Activated naive CD4-positive, alpha-beta T cell treated with Interleukin-2 at 50 U/mL for 16 hours (primary cell): Measurements from ENCODE around the gene GRM8.

Source experiments
- DNase-seq: peaks from one replicate; pipeline ENCODE4 v3.0.0-alpha.2; 2020

Gene GRM8

DNA sequence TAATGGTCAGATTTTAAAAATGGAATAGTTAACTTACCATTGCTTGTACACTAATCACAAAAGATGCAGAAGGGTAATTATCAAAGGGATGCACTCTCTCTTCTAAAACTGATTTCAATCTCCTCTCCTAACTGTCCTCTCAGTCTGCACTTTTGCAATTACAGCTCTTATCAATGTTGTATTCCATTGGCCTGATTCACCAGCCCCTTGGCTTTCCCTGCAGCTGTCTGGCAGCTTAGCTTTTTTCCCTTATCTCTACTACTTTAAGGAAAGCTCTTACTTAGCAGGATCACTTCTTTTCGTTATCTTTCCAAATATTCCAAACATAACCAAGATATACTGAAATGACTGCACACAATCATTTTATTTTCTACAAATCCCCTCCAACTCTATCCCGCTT lies 448.8 kb downstream of the GRM8 start:
- no peak for DNase-seq

- DNase-seq, result peak; percentile 5
Observed at GRCh38 chr7:126803060-126803665, 449.6 kb downstream of the GRM8 start.

DNA sequence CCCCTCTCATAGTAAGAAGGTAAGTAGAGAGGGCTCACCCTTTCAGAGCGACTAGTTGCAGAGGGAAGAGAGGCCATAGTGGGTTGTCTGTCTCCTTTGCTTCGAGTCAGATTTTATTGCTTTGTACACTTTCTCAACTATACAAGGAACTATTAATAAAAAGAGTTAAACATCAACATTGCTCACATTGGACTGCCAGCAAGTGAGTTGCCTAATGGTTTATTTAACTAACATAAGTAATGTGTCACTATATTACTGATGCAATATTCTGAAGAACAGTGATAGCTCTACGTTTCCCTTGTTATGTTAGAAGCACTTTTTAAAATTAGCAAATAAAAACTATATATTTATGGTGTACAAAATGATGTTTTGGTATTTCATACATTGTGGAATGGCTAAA lies 451.0 kb downstream of the GRM8 start:
- no peak for DNase-seq

DNA sequence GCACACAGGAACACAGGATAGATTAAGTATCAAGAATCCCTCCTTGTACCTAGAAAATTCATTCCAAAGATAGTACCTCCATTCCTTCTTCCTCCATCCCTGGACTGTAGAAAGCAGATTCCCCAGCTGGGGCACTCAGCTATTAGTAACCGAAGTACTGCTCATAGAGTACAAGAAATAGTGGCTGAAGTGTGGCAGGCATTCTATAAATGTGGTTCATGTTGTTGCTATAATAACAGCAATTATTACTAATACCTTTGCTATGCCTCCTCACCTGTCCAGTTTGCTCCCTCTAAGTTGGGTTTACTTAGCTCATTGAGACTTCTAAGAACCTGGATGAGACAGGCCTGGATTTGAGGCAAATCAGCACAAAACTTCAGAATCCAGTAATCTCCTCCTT lies 453.2 kb downstream of the GRM8 start:
- DNase-seq, result no peak

- DNase-seq, result no peak
Observed at GRCh38 chr7:126792521-126792920, 460.2 kb downstream of the GRM8 start.

DNA sequence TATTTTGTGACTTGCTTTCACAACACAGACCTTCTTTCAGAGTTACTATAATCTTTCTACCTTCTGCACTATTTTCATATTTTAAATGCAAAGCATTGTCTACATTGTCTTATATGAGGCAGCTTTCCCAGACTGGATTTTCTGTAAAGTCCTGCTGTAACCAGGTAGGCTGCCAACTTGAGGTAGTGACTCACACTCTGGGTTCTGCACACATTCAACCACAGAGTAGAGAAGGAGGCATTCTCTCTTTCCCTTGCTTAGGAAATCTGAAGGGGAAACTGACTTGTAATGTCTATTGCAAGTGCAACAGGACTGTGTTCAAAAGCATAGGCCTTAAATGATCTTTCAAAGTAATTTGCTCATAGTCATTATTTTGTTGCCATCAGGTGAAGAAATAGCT lies 461.4 kb downstream of the GRM8 start:
- no peak for DNase-seq

- DNase-seq, result no peak
Observed at GRCh38 chr7:126790763-126791162, 462.0 kb downstream of the GRM8 start.

DNA sequence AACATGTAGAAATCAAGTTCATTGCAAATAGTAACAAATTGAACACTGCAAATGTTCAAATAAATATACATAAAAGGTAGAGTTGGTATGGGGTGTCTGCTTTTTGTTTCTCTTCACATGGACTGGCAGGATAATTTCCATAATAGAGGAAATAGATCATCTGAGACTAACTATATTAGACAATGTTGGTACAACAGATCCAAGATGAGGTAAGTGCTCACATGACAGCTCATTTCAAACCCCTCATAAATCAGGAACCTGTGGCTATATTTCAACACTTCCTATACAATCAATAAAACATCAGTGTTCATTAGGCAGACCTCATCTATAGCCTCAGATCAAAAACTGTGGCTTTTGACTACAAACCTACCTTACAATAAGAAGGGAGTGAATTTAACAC lies 469.1 kb downstream of the GRM8 start:
- DNase-seq, result no peak

- DNase-seq, result no peak
Observed at GRCh38 chr7:126780993-126781392, 471.7 kb downstream of the GRM8 start.

DNA sequence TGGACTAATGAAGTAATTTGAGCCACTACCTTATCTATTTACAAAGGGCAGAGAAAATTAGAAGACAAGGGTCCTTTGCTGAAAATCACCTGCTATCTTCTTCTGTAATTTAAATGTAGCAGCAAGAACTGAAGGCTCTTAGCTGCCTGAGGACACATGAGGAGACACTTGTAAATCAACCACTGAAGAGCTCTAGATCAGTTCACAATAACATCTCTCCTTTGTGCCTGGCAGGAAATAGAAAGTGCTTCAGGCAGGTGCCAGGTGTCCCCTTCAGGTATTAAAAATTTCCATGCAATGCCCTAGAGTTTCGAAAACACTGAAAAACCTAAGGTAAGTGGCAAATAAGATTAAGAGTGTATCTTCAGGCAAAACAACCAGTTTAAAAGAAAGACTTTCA lies 474.6 kb downstream of the GRM8 start:
- DNase-seq, result no peak

DNA sequence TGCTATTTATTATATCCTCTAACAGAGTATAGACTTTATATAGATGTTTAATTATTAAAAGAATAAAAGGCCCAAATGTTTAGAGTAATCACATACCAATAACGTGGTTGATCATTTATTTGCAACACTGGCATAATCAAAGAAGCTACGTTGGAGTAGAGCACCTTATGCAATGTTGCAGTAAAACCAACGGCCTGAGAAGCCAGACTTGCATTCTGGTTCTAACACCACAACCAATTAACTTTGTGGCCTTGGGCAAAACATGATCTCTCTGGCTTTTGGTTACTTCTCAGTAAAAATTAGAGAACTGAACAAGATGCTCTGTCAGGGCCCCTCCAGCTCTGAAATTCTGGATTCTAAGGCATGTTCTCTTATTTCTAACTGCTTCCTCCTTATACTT lies 476.2 kb downstream of the GRM8 start:
- no peak for DNase-seq

- no peak for DNase-seq
Observed at GRCh38 chr7:126774077-126774476, 478.7 kb downstream of the GRM8 start.

DNA sequence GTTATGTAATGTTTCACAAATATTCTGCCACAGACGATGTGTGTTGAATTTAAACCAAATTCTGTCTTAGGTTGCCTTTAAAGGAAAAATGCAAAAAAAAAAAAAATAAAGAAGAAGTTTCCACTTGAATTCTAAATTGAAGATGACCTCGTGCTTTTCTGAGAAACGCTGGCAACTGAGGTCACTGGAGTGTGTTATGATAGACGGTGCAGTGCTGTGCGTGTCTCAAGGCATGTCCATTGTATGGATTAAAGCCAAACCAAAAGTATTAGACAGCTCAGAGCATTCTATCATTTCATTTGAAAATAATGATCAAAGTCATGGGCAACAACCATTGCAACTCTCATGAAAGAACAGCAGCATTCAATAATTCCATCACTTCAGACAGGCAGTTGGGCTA lies 483.9 kb downstream of the GRM8 start:
- no peak for DNase-seq

DNA sequence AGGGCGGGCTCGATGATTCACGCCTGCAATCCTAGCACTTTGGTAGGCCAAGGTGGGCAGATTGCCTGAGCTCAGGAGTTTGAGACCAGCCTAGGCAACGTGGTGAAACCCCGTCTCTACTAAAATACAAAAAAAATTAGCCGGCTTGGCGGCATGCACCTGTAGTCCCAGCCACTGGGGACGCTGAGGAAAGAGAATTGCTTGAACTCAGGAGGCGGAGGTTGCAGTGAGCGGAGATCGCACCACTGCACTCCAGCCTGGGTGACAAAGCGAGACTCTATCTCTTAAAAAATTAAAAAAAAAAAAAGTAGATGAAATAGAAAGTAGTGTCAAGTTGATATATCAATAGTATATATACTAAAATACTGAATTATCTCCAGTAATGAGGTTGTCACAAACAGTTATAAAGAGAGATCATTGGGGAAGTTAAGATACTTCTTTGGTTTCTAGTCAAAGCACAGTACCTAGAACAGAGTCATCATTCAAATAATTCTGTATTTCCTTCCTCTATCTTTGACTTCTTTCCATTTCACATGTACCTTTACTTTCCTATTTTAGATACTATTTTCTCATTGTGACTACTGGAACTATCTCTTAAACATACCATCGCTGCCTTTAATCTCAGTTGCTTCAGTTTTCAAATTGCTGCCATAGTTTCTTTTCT lies 491.7 kb downstream of the GRM8 start:
- no peak for DNase-seq

GRCh38 chr7:126755381-126755780 lies 497.4 kb downstream of the GRM8 start:
- no peak for DNase-seq

- DNase-seq, result no peak
Observed at GRCh38 chr7:126750207-126750911, 502.4 kb downstream of the GRM8 start.

- DNase-seq, result no peak
Observed at GRCh38 chr7:126728967-126729366, 523.8 kb downstream of the GRM8 start.

DNA sequence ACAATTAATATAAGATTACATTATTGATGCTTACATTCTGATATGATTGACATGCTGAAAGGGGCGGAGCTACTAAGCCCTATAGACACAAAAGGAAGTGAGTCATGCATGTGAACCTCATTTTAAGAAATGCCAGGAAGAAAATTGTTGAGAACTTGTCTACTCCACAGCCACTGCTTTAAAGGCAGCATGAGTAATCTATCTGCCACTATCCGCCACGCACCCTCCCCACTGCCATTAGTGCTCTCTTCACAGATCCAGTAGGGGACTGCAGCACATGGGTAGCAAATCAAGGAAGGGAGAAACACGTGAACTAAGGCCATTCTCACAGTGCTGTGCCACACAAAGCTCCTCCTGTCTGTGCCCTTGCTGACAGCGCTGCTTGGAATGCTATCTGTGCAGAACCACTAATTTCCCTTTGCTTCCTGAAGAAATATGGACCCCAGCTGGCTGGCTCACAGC lies 524.8 kb downstream of the GRM8 start:
- no peak for DNase-seq

GRCh38 chr7:126723966-126724544 lies 528.7 kb downstream of the GRM8 start:
- no peak for DNase-seq

- DNase-seq, result no peak
Observed at GRCh38 chr7:126720232-126720631, 532.5 kb downstream of the GRM8 start.

- no peak for DNase-seq
Observed at GRCh38 chr7:126718419-126718818, 534.3 kb downstream of the GRM8 start.

- no peak for DNase-seq
Observed at GRCh38 chr7:126716321-126716720, 536.4 kb downstream of the GRM8 start.

DNA sequence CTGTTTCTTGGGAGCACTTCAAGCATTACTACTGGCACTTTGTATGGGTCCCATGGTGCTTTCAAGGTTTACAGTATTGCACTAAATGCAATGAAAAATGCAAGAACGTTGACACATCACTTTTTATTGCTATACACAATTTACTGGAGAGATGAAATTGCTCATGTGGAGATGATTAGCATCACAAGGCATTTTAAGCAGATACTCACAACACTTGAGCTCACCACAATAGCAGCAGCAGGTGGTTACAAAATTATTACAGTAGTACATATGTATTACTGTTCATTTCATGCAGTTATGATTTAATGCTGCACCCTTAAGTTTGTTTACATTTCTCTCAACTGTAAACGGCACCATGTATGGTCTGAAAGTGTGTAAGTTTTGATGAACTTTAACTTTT lies 537.7 kb downstream of the GRM8 start:
- no peak for DNase-seq
